OCI-LY1 (cell line): ENCODE data around the gene DUSP3.

Source experiments
- H2AFZ ChIP-seq: fragments of 200-600 bp; sonication (generic), shearing (Covaris generic); 2 replicates; pipeline ENCODE4 v1.6.0; 2014; ENCODE audit warnings: antibody characterized with exemption, mild to moderate bottlenecking, low read length
- H3F3A ChIP-seq: fragments of 200-600 bp; sonication (generic), shearing (Covaris generic); 2 replicates; pipeline ENCODE4 v1.6.0; 2014; ENCODE audit warnings: mild to moderate bottlenecking, antibody characterized with exemption, low read length, moderate library complexity; ENCODE audit not compliant: insufficient read depth
- H3K27ac ChIP-seq: fragments of 200-600 bp; sonication (generic); 2 replicates; pipeline ENCODE4 v1.5.1; 2014; ENCODE audit warnings: low read length, mixed run types, mild to moderate bottlenecking, low read depth; ENCODE audit not compliant: poor library complexity, severe bottlenecking
- H3K27me3 ChIP-seq: fragments of 200-600 bp; sonication (generic); 2 replicates; pipeline ENCODE4 v1.6.0; 2014; ENCODE audit warnings: antibody characterized with exemption, mild to moderate bottlenecking, low read length, moderate library complexity; ENCODE audit not compliant: insufficient read depth
- H3K36me3 ChIP-seq: fragments of 200-600 bp; sonication (generic); 2 replicates; pipeline ENCODE4 v1.6.1; 2014; ENCODE audit warnings: mild to moderate bottlenecking, antibody characterized with exemption, low read length, moderate library complexity, mixed read lengths; ENCODE audit not compliant: insufficient read depth
- H3K4me1 ChIP-seq: fragments of 200-600 bp; sonication (generic); 2 replicates; pipeline ENCODE4 v1.5.1; 2014; ENCODE audit warnings: mild to moderate bottlenecking, low read length, moderate library complexity; ENCODE audit not compliant: insufficient read depth, severe bottlenecking
- H3K4me2 ChIP-seq: fragments of 200-600 bp; sonication (generic), shearing (Covaris generic); 2 replicates; pipeline ENCODE4 v1.6.1; 2014; ENCODE audit warnings: low read length
- H3K4me3 ChIP-seq: fragments of 200-600 bp; sonication (generic); 2 replicates; pipeline ENCODE4 v1.5.1; 2014; ENCODE audit warnings: low read length, low read depth, mild to moderate bottlenecking, mixed read lengths; ENCODE audit not compliant: poor library complexity, severe bottlenecking
- H3K79me2 ChIP-seq: fragments of 200-600 bp; shearing (Covaris generic); 2 replicates; pipeline ENCODE4 v1.6.1; 2016; ENCODE audit warnings: mixed run types, low read length, mixed read lengths; ENCODE audit not compliant: insufficient read depth
- H3K9ac ChIP-seq: fragments of 200-600 bp; sonication (generic), shearing (Covaris generic); 2 replicates; pipeline ENCODE4 v1.6.1; 2014; ENCODE audit warnings: mild to moderate bottlenecking, low read length, mixed read lengths
- H3K9me2 ChIP-seq: fragments of 200-600 bp; sonication (generic), shearing (Covaris generic); 2 replicates; pipeline ENCODE4 v1.6.1; 2014; ENCODE audit warnings: low read depth, mild to moderate bottlenecking, low read length, mixed read lengths
- H3K9me3 ChIP-seq: fragments of 200-600 bp; shearing (Covaris generic); 2 replicates; pipeline ENCODE4 v1.6.1; 2014; ENCODE audit warnings: low read length, mixed read lengths
- H4K20me1 ChIP-seq: fragments of 200-600 bp; sonication (generic), shearing (Covaris generic); 2 replicates; pipeline ENCODE4 v1.6.0; 2016; ENCODE audit warnings: mild to moderate bottlenecking, low read length; ENCODE audit not compliant: insufficient read depth
- EZH2 ChIP-seq: fragments of 200-600 bp; sonication (generic), shearing (Covaris generic); IDR thresholded peaks from 2 replicates; pipeline ENCODE4 v1.8.0; 2017; ENCODE audit warnings: borderline replicate concordance, mixed run types, mild to moderate bottlenecking, antibody characterized with exemption, low read length, moderate library complexity, mixed read lengths
- TF ChIP-seq, protein P1 (sequence below): fragments of 200-600 bp; sonication (generic), shearing (Covaris generic); IDR thresholded peaks from 2 replicates; pipeline ENCODE4 v1.5.1; 2017; ENCODE audit warnings: mild to moderate bottlenecking, antibody characterized with exemption, low read length, moderate library complexity, mixed read lengths

Gene DUSP3

DNA sequence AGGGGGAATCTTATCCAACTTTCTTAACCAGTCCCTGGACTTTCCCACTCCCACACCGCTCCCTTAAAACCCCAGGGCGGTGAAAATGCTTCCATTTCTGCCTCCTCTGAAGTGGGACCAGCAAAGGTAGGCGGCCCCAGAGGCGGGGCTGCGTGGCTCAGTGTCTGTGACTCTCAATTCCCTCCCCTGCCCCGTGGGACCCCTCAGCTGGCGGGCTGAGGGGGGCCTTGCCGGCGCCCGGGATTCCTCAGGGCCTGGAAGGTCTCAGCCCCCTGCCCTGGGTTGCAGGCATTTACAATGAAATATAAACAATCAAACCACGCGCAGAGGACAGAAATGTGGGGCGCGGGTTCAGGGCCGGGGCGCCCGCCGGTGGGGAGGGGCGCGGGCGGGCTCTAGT lies 23.8 kb downstream of the DUSP3 start:
- Histone ChIP-seq H3F3A (no peaks in the 10 kb centered on the region), H3K4me1 (no peaks in the 10 kb centered on the region), H4K20me1 (no peaks in the 10 kb centered on the region), H3K27ac (no peak overlapping the region), H2AFZ (no peak overlapping the region), H3K4me3 (no peak overlapping the region), H3K9me2 (no peaks in the 10 kb centered on the region), H3K36me3 (no peaks in the 10 kb centered on the region), H3K9me3 (no peaks in the 10 kb centered on the region), H3K4me2 (no peak overlapping the region), H3K9ac (no peak overlapping the region), H3K79me2 (no peaks in the 10 kb centered on the region), H3K27me3 (peaks cover 9% of the 10 kb centered on the region; the same call in 1 of the 2 replicates)
- no peak for TF ChIP-seq EZH2
- TF ChIP-seq, protein P1, sequence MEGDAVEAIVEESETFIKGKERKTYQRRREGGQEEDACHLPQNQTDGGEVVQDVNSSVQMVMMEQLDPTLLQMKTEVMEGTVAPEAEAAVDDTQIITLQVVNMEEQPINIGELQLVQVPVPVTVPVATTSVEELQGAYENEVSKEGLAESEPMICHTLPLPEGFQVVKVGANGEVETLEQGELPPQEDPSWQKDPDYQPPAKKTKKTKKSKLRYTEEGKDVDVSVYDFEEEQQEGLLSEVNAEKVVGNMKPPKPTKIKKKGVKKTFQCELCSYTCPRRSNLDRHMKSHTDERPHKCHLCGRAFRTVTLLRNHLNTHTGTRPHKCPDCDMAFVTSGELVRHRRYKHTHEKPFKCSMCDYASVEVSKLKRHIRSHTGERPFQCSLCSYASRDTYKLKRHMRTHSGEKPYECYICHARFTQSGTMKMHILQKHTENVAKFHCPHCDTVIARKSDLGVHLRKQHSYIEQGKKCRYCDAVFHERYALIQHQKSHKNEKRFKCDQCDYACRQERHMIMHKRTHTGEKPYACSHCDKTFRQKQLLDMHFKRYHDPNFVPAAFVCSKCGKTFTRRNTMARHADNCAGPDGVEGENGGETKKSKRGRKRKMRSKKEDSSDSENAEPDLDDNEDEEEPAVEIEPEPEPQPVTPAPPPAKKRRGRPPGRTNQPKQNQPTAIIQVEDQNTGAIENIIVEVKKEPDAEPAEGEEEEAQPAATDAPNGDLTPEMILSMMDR: no peak

DNA sequence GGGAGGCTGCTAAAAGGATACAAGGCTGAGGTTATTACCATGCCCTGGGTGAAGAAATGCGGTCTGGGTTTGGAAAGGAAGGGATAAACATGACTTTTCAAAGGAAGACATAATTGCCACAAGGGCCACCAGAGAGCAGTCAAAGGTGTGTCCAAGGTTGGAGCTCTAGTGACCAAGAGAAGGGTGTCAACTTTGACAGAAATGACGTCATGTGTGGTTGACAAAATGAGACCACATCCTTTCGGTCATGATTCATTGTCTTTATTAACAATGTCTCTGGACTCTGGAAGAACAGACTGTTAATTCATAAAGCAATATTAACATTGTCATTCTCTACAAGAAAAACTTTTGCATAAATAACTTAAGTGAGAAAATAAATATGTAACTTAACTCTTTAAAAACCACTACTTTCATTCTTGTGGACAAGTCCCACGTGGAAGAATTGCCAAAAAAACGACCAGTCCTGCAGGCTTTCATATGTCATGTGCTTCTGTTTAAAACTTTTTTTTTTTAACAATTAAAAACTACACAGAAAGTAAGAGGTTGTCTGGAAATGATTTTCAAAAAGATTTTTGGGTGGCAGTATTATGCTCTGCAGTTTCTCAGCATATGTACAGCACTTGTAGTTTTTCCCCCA lies 25.2 kb downstream of the DUSP3 start:
- Histone ChIP-seq H3K27ac (no peak overlapping the region), H3K4me2 (no peak overlapping the region), H2AFZ (no peak overlapping the region), H3K36me3 (no peaks in the 10 kb centered on the region), H3F3A (no peaks in the 10 kb centered on the region), H3K79me2 (no peaks in the 10 kb centered on the region), H3K4me3 (no peak overlapping the region), H4K20me1 (no peaks in the 10 kb centered on the region), H3K27me3 (peaks cover 9% of the 10 kb centered on the region; the same call in 1 of the 2 replicates), H3K9ac (no peak overlapping the region), H3K4me1 (no peaks in the 10 kb centered on the region), H3K9me2 (no peaks in the 10 kb centered on the region), H3K9me3 (no peaks in the 10 kb centered on the region)
- TF ChIP-seq EZH2: no peak
- TF ChIP-seq, protein P1: no peak

DNA sequence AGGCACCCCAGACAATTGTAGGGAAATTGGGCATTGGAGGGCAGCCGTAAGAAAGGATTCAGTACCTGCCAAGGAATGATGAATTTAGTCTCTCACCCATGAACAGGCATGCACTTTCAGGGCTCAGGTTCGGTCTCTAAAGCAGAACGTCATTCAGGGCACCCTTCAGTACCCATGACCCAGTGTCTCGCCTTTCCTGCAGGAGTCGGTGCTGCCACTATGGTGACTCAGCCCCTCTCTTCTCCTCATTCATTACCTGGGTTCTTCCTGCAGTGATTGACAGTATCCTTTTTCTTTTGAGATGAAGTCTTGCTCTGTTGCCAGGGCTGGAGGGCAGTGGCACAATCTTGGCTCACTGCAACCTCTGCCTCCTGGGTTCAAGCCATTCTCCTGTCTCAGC lies 28.6 kb downstream of the DUSP3 start:
- Histone ChIP-seq H4K20me1 (no peaks in the 10 kb centered on the region), H3K9me3 (no peaks in the 10 kb centered on the region), H3F3A (no peaks in the 10 kb centered on the region), H3K79me2 (no peaks in the 10 kb centered on the region), H3K36me3 (no peaks in the 10 kb centered on the region), H3K27ac (no peak overlapping the region), H3K9me2 (no peaks in the 10 kb centered on the region), H3K4me2 (no peak overlapping the region), H3K9ac (no peak overlapping the region), H3K4me1 (no peaks in the 10 kb centered on the region), H2AFZ (no peak overlapping the region), H3K4me3 (no peak overlapping the region), H3K27me3 (peaks cover 4% of the 10 kb centered on the region; the same call in 1 of the 2 replicates)
- TF ChIP-seq EZH2: no peak
- TF ChIP-seq, protein P1: no peak
